Measurements from ENCODE around the gene COIL.

GRCh38 chr17:56926270-56926669 is 34.6 kb downstream of the COIL start:
- TF ChIP-seq CTCF (IDR thresholded peaks at IDR 0.05) (no peak), POLR2A (IDR thresholded peaks at IDR 0.05) (no peak)

Measured in heart left ventricle (tissue), 13 donors.